Activated CD8-positive, alpha-beta memory T cell treated with anti-CD3 and anti-CD28 coated beads for 4 hours (primary cell): ENCODE data around the gene ADAMTS15.

Experiments used
- DNase-seq, 2 donors: peaks; one replicate each; pipeline ENCODE4 v3.0.0-alpha.2; 2020; ENCODE audit warnings: low read depth in 2 of 2

The ADAMTS15 gene

GRCh38 chr11:130478881-130479280 lies 30.4 kb downstream of the ADAMTS15 start:
- no peak for DNase-seq

GRCh38 chr11:130480186-130480585 lies 31.7 kb downstream of the ADAMTS15 start:
- no peak for DNase-seq

GRCh38 chr11:130480711-130481140 lies 32.3 kb downstream of the ADAMTS15 start:
- DNase-seq, result no peak

DNA sequence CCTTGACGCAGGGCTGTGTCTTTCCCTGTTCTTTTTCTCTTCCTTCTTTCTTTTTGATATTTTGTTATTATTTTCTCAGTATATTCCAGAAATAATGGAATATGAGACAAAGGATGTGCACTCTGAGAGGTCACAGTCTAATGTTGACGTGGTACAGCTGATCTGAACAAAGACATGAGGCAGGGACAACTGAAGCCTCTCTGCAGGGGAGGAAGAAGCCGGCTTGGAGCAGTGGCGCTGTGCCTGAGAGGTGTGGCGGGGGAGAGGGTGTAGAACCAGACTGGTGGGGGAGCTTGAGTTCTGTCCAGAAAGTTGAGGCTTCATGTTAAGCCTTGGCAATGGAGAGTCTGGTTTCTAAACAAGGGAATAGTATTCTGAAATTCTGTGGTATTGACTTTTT lies 34.7 kb downstream of the ADAMTS15 start:
- no peak for DNase-seq

DNA sequence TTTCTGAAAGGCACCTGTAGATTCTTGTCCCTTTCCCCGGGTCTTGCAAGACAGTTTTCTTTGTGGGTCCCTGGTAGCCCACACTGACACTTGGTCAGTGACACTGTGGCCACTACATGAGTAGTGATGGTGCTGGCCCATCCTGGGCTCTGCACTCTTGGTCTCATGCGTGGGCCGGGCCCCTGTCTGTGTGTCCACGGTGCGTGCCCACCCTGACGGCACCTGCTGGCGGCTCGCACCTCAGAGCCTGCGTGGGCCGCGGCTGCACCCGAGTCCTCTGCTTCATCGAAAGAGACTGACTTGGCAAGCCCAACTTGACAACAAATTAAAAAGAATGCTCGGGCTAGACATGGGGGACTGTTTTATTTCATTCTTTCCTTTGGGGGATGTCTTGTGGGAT lies 37.5 kb downstream of the ADAMTS15 start:
- no peak for DNase-seq

DNA sequence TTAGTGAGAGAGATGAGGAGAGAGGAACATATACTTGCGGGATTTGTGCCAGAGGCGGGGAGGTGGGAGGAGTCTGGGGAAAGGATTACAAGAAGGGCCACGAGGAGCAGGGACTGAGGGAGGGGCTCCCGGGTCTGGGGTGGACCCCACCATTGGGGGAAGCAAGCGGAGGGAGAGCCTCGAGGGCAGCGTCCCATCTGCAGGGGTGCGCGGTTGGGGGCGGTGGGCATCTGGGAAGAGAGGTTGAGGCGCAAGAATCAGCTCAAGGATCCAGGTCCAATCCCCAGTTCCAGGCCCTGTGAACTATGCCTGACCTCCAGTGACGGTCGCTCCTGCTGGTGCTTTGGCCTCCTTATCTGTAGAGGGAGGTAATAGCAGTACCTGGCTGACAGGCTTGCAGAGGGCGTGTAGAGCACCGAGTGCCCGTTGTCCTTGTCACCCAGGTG lies 38.0 kb downstream of the ADAMTS15 start:
- no peak for DNase-seq

GRCh38 chr11:130486987-130487923 lies 38.8 kb downstream of the ADAMTS15 start:
- no peak for DNase-seq

DNA sequence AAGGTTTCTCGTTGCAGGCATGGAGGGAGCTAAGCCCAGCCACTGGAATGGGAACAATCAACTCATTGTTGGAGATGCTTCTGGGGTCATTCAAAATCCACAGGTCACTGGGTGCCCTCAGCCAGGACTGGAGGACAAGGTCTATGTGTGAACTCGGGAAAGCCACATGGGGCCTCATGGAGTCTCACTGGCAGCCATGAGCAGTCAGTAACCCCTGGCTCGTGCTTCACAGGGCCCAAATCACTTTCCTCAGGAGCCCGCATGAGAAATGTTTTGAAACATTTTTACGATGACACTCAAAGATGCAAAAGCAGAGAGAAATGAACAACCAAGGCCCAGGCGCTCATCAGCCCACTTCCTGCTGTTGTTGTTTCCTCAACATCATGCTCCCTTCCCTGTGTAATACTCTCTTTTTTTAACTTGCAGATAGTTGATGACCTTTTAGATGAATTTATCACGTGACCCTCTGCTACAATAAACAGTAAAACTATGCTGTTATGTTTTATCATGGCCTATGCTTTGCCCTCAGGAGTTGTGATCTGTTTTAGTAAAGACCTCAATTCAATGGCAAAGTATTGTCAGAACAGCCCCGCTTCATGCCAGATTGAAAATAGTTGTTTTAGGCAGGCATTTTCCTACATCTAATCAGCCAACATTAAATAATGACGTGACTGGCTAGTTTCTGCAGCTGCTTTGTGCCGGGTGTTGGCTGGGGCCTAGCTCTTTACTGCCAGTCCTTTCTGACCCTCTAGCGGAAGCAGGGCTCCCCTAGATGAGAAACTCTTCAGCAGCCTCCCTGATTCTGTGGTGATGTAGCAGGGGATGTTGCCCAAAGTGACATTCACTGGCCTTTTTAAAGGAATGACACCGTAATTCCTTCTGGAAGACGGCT lies 39.7 kb downstream of the ADAMTS15 start:
- DNase-seq, result no peak

- DNase-seq, result no peak
Observed at GRCh38 chr11:130488848-130489584, 40.6 kb downstream of the ADAMTS15 start.

DNA sequence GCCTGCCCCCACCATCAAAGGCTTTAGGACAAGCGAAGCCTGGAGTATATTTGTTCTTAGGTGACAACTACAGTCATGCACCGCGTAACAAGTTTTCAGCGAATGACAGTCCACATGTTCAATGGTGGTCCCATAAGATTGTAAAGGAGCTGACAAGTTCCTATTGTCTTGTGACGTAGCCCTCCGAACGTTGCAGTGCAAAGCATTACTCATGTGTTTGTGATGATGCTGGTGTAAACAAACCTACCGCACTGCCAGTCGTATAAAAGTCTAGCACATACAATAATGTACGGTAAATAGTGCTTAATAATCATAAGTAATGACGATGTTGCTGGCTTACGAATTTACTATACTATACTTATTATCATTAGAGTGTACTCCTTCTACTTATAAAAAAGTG lies 41.3 kb downstream of the ADAMTS15 start:
- DNase-seq, result no peak

DNA sequence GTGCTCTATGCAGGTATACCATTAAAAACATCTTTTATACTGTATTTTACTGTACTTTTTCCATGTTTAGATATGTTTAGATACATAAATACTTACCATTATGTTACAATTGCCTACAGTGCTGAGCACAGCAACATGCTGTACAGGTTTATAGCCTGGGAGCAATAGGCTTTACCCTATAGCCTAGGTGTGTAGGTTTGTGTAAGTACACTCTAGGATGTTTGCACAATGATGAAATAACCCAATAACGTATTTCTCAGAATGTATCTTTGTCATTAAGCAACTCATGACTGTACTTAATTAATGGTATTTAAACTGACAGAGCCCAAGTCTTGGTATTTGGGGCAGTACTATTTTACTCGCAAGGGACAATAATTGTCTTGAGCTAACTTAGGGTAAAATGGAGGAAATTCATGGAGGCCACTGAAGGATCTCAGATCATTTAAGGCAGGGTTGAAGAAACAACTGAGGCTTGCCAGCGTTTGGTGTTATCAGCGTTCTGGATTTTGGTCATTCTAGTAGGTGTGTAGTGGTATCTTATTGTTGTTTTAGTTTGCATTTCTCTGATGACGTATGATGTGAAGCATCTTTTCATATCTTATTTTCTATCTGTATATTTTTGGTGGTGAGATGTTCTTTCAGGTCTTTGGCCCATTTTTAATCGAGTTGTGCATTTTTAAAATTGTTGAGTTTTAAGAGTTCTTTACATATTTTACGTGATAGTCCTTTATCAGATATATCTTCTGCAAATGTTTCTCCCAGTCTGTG lies 42.4 kb downstream of the ADAMTS15 start:
- DNase-seq, result no peak

- DNase-seq, result no peak
Observed at GRCh38 chr11:130498181-130498580, 49.7 kb downstream of the ADAMTS15 start.

DNA sequence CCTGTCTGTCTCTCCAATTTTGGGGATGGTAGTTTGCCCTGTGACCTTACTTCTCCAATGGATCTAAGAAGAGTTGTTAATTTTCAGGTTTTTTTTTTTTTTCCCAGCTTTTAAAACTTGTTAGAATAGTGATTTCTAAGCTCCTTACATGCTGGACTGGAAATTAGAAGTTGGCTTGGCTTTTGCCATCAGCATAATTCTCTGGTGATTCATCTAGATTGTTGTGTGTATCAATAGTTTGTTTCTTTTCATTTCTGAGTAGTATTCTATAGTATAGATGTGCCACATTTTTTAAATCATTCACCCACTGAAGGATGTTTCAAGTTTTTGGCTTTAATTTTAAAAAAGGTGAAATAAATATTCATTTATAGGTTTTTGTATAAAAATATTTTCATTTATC lies 51.4 kb downstream of the ADAMTS15 start:
- DNase-seq, result no peak

- DNase-seq, result no peak
Observed at GRCh38 chr11:130504317-130504716, 55.9 kb downstream of the ADAMTS15 start.

DNA sequence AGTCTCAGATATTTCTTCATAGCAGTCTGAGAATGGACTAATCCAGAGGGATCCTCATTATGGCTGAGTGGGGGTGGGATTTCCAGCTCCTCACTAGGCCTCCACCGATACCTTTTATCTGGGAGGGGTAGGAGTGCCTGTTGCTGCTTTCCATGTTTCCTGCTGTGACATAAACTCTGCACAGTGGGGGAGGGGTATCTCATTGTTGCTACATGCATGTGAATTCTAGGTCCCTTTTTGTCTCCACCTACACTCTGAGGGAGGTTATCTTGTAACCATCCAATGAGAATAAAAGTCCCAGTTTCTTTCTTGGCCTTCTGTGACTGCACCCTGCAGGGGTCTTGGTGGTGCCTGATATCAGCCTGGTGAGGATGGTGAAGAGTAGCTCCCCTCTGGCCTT lies 60.5 kb downstream of the ADAMTS15 start:
- no peak for DNase-seq

DNA sequence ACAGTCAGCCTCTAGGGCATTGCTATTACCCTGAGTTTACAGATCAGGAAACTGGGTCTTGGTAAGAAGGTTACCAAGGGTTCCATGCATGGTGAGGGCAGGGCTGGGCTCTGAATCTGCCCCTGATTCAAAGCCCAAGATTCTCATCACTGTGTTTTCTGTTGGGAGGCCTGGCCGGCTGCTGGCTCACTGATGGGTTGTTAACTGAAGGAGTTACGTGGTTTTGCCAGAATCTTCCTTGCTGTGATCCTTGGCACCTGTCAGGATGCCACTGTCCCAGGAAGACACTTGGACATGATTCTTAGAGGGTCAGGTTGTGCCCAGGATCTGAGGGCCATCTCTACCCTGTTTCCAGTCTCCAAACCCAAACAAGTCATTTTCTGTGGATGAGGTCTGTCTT lies 61.5 kb downstream of the ADAMTS15 start:
- DNase-seq, result no peak

DNA sequence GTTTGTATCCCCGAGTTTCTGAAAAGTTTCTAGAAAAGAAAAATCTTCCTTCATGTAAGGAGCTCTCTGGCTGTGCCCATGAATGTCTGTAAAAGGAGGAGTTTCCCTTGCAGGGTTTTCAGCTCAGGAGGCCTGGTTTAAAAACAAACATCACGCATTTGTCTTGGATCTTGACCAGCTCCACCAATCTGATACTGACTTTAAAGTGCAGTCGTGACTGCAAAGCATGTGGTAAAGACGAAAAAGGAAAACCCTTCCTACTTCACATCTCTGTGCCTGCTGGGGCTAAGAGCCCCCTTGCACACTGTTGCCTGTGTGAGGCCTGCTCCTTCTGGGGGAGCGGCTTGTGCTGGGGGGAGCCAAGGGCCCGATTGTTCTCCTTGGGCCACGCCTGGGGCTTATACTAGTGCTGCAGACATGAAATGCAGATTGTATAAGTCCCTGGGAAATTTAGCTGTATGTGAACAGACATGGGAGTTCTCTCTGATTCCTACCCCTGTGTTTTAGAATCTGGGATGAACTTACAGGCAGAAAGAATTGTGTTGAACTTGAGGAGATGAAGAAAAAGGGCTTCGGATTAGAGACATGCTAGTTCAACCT lies 62.1 kb downstream of the ADAMTS15 start:
- DNase-seq, result no peak

- no peak for DNase-seq
Observed at GRCh38 chr11:130511765-130512164, 63.3 kb downstream of the ADAMTS15 start.

DNA sequence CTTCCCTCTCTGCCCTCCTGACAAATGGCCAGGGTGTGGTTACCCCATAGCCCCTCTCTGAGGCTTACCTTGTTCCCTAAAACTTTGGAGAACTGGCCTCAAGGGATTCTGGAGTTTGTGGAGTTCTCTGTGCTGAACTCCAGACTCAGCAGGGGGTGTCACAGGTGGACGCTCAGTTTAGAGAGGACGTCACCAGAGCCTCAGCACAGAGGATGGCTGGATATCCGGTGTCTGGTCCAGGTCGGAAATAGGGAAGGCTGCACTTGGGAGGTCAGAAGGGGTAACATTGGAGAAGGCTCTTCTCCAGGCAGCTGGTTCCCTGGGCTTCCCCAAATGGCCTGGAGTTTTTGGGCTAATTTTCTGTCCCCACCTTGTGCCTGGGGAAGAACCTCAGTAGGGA lies 64.2 kb downstream of the ADAMTS15 start:
- no peak for DNase-seq

DNA sequence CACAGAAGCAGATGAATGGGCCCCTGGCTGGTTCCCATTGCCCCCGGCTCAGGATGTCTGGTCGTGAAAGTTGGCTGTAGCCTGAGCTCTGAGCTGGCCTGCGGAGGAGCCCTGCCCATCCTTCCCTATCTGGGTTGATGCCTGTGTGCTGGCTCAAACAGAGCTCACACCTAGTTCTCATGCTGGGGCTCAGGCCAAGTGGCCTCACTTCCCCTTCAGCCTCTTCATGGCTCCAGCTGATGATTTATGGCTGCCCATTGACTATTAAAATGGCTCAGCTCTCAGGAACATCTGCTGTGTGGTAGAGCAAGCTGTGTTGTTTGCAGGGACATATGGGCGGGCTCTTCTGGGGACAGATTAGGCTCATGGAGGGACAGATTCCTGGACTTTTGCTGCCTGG lies 64.7 kb downstream of the ADAMTS15 start:
- no peak for DNase-seq

GRCh38 chr11:130514316-130514715 lies 65.9 kb downstream of the ADAMTS15 start:
- DNase-seq, result no peak
